Nephron progenitor cell (in vitro differentiated cells): Measurements from ENCODE around the gene DPH1.

ENCODE experiments used
- DNase-seq: peaks from one replicate; pipeline ENCODE4 v3.0.0; 2021
- H3K27ac Mint-ChIP-seq: 2 replicates; pipeline ENCODE4 v1.8.0; 2021; ENCODE audit warnings: mild to moderate bottlenecking, moderate library complexity, mixed read lengths
- H3K27me3 Mint-ChIP-seq: 2 replicates; pipeline ENCODE4 v1.8.0; 2021; ENCODE audit warnings: mild to moderate bottlenecking, low read depth, mixed read lengths; ENCODE audit not compliant: poor library complexity
- H3K36me3 Mint-ChIP-seq: 2 replicates; pipeline ENCODE4 v1.8.0; 2021; ENCODE audit warnings: low read depth, mixed read lengths
- H3K4me1 Mint-ChIP-seq: 2 replicates; pipeline ENCODE4 v1.8.0; 2021; ENCODE audit warnings: mixed read lengths
- H3K4me3 Mint-ChIP-seq: 2 replicates; pipeline ENCODE4 v1.8.0; 2021; ENCODE audit warnings: mild to moderate bottlenecking, moderate library complexity, mixed read lengths
- H3K9me3 Mint-ChIP-seq: 2 replicates; pipeline ENCODE4 v1.8.0; 2021; ENCODE audit warnings: mild to moderate bottlenecking, moderate library complexity, mixed read lengths
- CTCF ChIP-seq: fragments of 200-600 bp; sonication (generic); IDR thresholded peaks from 2 replicates; pipeline ENCODE4 v1.5.0; 2021; ENCODE audit warnings: antibody characterized with exemption

Gene DPH1

GRCh38 chr17:2089021-2089422, 59.1 kb downstream of the DPH1 start:
- Mint-ChIP-seq H3K36me3 (peaks cover 13% of the 10 kb centered on the region), H3K4me3 (no peak overlapping the region), H3K27me3 (peaks cover 3% of the 10 kb centered on the region), H3K27ac (peak overlapping the region; percentile 15), H3K4me1 (peaks cover 69% of the 10 kb centered on the region), H3K9me3 (no peaks in the 10 kb centered on the region)
- TF ChIP-seq CTCF: no peak
- no peak for DNase-seq

DNA sequence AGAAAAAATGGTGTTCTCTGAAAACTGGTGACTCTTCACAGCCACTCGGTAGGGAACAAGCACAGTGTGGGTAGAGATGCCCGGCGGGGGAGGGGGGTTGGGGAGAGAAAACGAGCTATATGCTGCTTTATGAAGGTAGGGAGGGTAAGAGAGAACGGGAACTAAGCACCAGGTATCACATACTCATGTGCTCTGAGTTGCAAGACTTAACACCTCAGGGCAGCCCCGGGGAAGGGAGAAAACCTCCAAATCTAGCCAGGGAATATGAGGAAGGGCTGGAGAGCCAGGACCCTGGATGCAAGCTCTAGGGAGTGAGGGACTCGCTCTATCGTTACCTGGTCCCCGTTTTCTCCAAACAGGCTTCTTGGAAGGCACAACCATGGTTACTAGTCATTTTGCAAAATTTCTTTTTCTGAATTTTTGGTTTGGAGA, 60.3 kb downstream of the DPH1 start:
- Mint-ChIP-seq H3K27ac (no peak overlapping the region), H3K4me1 (peaks cover 59% of the 10 kb centered on the region), H3K9me3 (no peaks in the 10 kb centered on the region), H3K4me3 (no peak overlapping the region), H3K27me3 (peaks cover 3% of the 10 kb centered on the region), H3K36me3 (peaks cover 13% of the 10 kb centered on the region)
- TF ChIP-seq CTCF: no peak
- DNase-seq: no peak

- TF ChIP-seq CTCF: no peak
- Mint-ChIP-seq H3K27me3 (peaks cover 3% of the 10 kb centered on the region), H3K4me1 (peaks cover 58% of the 10 kb centered on the region), H3K27ac (peak overlapping the region; percentile 63), H3K9me3 (no peaks in the 10 kb centered on the region), H3K36me3 (peaks cover 13% of the 10 kb centered on the region), H3K4me3 (no peak overlapping the region)
- peak; percentile 53 for DNase-seq
These were observed 61.0 kb downstream of the DPH1 start for GRCh38 chr17:2090804-2091534.

DNA sequence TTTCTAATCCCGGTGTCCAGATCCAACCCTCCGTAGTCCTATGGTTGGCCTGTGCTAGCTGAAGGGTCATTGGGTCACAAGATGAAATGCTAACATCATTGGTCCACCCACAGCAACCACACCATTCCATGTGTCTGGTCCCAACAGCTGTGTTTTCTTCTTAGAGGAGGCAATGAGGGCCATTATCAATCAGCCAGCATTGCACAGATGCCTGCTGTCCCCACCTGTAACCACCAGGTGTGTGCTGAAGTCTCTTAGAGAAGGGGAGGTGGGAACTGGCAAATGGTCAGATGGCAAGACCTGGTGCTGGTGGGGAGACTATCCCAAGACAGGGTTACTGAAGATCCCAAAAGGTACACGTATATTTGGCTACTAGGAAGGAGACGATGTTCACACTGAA, 62.3 kb downstream of the DPH1 start:
- Mint-ChIP-seq H3K9me3 (no peaks in the 10 kb centered on the region), H3K4me3 (no peak overlapping the region), H3K27me3 (peaks cover 3% of the 10 kb centered on the region), H3K36me3 (peaks cover 18% of the 10 kb centered on the region), H3K4me1 (peaks cover 51% of the 10 kb centered on the region), H3K27ac (no peak overlapping the region)
- TF ChIP-seq CTCF: no peak
- DNase-seq: no peak

DNA sequence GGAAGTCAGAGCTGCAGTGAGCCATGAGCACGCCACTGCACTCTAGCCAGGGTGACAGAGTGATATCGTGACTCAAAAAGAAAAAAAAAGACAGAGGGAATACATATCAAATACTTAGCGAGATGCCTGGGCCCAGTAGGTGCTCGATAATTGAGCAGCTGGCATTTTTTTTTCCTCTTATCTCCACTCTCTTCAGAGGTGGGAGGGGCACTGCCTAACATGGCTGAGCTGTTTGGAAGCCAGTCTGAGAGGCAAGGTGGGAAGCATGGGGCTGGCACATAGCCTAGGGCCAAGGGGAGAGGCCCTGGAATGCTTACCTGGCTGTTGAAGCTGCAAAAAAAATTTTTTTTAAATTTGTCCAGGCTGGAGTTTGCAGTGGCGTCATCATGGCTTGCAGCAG, 63.4 kb downstream of the DPH1 start:
- Mint-ChIP-seq H3K27ac (peak overlapping the region; percentile 21), H3K27me3 (peaks cover 3% of the 10 kb centered on the region), H3K9me3 (no peaks in the 10 kb centered on the region), H3K4me3 (no peak overlapping the region), H3K4me1 (peaks cover 41% of the 10 kb centered on the region), H3K36me3 (peaks cover 23% of the 10 kb centered on the region)
- TF ChIP-seq CTCF: no peak
- DNase-seq: no peak
